ENCODE data around the gene ATOX1. TPM values are rescaled to one million over a fixed set of nuclear protein-coding genes. Genes with fewer than 3 reads are reported as not detected.
"Not testable (repeated sequence)": the region's sequence is repeated elsewhere in the genome, so short reads cannot be mapped to it uniquely, and the experiment has no call there.

The ATOX1 gene
- total and polyA plus RNA-seq, 3 donors from 2014 or later = 115 to 145 (median 135) TPM

GRCh38 chr5:151733358-151734063, 24.9 kb downstream of the ATOX1 start:
- no peak for TF ChIP-seq CTCF (IDR thresholded peaks at IDR 0.05)
- TF ChIP-seq POLR2A (IDR thresholded peaks at IDR 0.05) = no peak
- intact Hi-C loops (cut with DNase I; ENCODE audit: low total_unique reads) = no loop called here
- no peak overlapping the region for H3K4me3 ChIP-seq
- no peak for DNase-seq
- no peaks in the 10 kb centered on the region for H3K9me3 ChIP-seq
- no peaks in the 10 kb centered on the region for H3K36me3 ChIP-seq (ENCODE audit: low read depth, missing control alignments)
- no peaks in the 10 kb centered on the region for H3K27me3 ChIP-seq
- WGBS, 2 donors = 92 to 93% methylated on average over 9 of the region's 9 CpGs
- no peak overlapping the region for H3K27ac ChIP-seq
- peaks cover 19% of the 10 kb centered on the region for H3K4me1 ChIP-seq

- Histone ChIP-seq H3K4me1 (no peaks in the 10 kb centered on the region), H3K9me3 (no peaks in the 10 kb centered on the region), H3K27me3 (no peaks in the 10 kb centered on the region), H3K27ac (no peak overlapping the region), H3K36me3 (ENCODE audit: low read depth, missing control alignments) (no peaks in the 10 kb centered on the region), H3K4me3 (no peak overlapping the region)
- WGBS, 2 donors = 92 to 94% methylated on average over 7 of the region's 7 CpGs
- TF ChIP-seq CTCF (IDR thresholded peaks at IDR 0.05) (no peak), POLR2A (IDR thresholded peaks at IDR 0.05) (no peak)
- DNase-seq = no peak
- intact Hi-C loops (cut with DNase I; ENCODE audit: low total_unique reads) = no loop called here
Measured at GRCh38 chr5:151730381-151730780, 28.1 kb downstream of the ATOX1 start.

- intact Hi-C loops (cut with DNase I; ENCODE audit: low total_unique reads); H3K9me3 ChIP-seq; H3K4me1 ChIP-seq; H3K4me3 ChIP-seq; DNase-seq; H3K36me3 ChIP-seq (ENCODE audit: low read depth, missing control alignments); H3K27ac ChIP-seq; H3K27me3 ChIP-seq: not testable (repeated sequence)
- WGBS, 2 donors = 80 to 92% methylated on average over 5 of the region's 5 CpGs
Measured at GRCh38 chr5:151729597-151729996, 28.8 kb downstream of the ATOX1 start.

- 77 to 91% methylated on average over 2 of the region's 2 CpGs for WGBS, 2 donors
- intact Hi-C loops (cut with DNase I; ENCODE audit: low total_unique reads) = no loop called here
- H3K27me3 ChIP-seq = no peaks in the 10 kb centered on the region
- no peak for TF ChIP-seq POLR2A (IDR thresholded peaks at IDR 0.05)
- no peak for TF ChIP-seq CTCF (IDR thresholded peaks at IDR 0.05)
- H3K4me3 ChIP-seq = no peak overlapping the region
- DNase-seq = peak; percentile 2
- peaks cover 25% of the 10 kb centered on the region for H3K4me1 ChIP-seq
- H3K27ac ChIP-seq = no peak overlapping the region
- no peaks in the 10 kb centered on the region for H3K9me3 ChIP-seq
- H3K36me3 ChIP-seq (ENCODE audit: low read depth, missing control alignments) = no peaks in the 10 kb centered on the region
Measured at GRCh38 chr5:151724360-151724759, 34.1 kb downstream of the ATOX1 start.

- H3K27ac ChIP-seq = no peak overlapping the region
- H3K4me1 ChIP-seq = peaks cover 40% of the 10 kb centered on the region
- no peak overlapping the region for H3K4me3 ChIP-seq
- H3K9me3 ChIP-seq = no peaks in the 10 kb centered on the region
- intact Hi-C loops (cut with DNase I; ENCODE audit: low total_unique reads) = no loop called here
- no peaks in the 10 kb centered on the region for H3K27me3 ChIP-seq
- TF ChIP-seq POLR2A (IDR thresholded peaks at IDR 0.05) = no peak
- TF ChIP-seq CTCF (IDR thresholded peaks at IDR 0.05) = no peak
- no peak for DNase-seq
- H3K36me3 ChIP-seq (ENCODE audit: low read depth, missing control alignments) = no peaks in the 10 kb centered on the region
Measured at GRCh38 chr5:151722546-151722945, 35.9 kb downstream of the ATOX1 start.
